ENCODE measurements around the gene UBTD1.
"Not testable (repeated sequence)": the region's sequence is repeated elsewhere in the genome, so short reads cannot be mapped to it uniquely, and the experiment has no call there.

GRCh38 chr10:97528876-97529275 is 30.2 kb downstream of the UBTD1 start:
- not testable (repeated sequence) for TF ChIP-seq CTCF, POLR2A (IDR thresholded peaks at IDR 0.05)
